ENCODE data around the gene APOH.

Gene APOH

DNA sequence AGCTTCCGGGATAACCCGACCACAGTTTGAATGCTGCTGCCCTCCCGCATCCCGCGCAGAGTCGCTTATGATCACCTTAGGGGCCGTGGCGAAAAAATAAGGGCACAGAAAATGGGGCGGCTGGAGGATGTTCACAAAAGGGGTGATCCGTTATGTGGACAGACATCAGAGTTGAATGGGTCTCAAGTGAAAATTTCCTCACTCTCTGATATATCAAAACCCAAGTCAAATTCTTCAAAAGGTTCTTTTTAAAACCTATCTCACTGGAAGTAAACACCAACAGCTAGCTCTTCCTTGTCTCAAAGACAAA, 36.9 kb downstream of the APOH start:
- Histone ChIP-seq H3K9ac (ENCODE audit: low read depth, low read length) (peak overlapping the region; percentile 37; the same call in 1 of the 2 replicates), H3K79me2 (ENCODE audit: insufficient read depth, low read length) (no peaks in the 10 kb centered on the region), H3K9me3 (ENCODE audit: insufficient read depth, low read length, severe bottlenecking) (no peaks in the 10 kb centered on the region), H3K36me3 (ENCODE audit: insufficient read depth, low read length) (no peaks in the 10 kb centered on the region; the same call in 1 of the 2 replicates), H3K27ac (ENCODE audit: low read length) (peak overlapping the region; percentile 62), H3K4me2 (ENCODE audit: insufficient read depth, low read length) (peak overlapping the region; percentile 98), H3K4me3 (ENCODE audit: low read depth in 1 of 2, low read length in 2 of 2) (peak overlapping the region in 1 of 2 experiments; percentile 91; a peak in 2 of 4 replicates), H3K27me3 (ENCODE audit: insufficient read depth, low read length, poor library complexity) (no peaks in the 10 kb centered on the region), H4K20me1 (ENCODE audit: insufficient read depth, low read length) (no peaks in the 10 kb centered on the region), H2AFZ (ENCODE audit: low read depth, low read length) (peak overlapping the region; percentile 29), H3K4me1 (ENCODE audit: insufficient read depth, low read length) (peaks cover 32% of the 10 kb centered on the region)
- TF ChIP-seq, protein P1, sequence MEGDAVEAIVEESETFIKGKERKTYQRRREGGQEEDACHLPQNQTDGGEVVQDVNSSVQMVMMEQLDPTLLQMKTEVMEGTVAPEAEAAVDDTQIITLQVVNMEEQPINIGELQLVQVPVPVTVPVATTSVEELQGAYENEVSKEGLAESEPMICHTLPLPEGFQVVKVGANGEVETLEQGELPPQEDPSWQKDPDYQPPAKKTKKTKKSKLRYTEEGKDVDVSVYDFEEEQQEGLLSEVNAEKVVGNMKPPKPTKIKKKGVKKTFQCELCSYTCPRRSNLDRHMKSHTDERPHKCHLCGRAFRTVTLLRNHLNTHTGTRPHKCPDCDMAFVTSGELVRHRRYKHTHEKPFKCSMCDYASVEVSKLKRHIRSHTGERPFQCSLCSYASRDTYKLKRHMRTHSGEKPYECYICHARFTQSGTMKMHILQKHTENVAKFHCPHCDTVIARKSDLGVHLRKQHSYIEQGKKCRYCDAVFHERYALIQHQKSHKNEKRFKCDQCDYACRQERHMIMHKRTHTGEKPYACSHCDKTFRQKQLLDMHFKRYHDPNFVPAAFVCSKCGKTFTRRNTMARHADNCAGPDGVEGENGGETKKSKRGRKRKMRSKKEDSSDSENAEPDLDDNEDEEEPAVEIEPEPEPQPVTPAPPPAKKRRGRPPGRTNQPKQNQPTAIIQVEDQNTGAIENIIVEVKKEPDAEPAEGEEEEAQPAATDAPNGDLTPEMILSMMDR (IDR thresholded peaks at IDR 0.05; ENCODE audit: borderline replicate concordance, extremely low read depth, low read length, poor library complexity, severe bottlenecking) = no peak
- TF ChIP-seq EZH2 (IDR thresholded peaks at IDR 0.05; ENCODE audit: borderline replicate concordance, low read depth, low read length, severe bottlenecking) = no peak
- no peak for DNase-seq
- ATAC-seq (ENCODE audit: insufficient read depth, low read depth) = no peak

DNA sequence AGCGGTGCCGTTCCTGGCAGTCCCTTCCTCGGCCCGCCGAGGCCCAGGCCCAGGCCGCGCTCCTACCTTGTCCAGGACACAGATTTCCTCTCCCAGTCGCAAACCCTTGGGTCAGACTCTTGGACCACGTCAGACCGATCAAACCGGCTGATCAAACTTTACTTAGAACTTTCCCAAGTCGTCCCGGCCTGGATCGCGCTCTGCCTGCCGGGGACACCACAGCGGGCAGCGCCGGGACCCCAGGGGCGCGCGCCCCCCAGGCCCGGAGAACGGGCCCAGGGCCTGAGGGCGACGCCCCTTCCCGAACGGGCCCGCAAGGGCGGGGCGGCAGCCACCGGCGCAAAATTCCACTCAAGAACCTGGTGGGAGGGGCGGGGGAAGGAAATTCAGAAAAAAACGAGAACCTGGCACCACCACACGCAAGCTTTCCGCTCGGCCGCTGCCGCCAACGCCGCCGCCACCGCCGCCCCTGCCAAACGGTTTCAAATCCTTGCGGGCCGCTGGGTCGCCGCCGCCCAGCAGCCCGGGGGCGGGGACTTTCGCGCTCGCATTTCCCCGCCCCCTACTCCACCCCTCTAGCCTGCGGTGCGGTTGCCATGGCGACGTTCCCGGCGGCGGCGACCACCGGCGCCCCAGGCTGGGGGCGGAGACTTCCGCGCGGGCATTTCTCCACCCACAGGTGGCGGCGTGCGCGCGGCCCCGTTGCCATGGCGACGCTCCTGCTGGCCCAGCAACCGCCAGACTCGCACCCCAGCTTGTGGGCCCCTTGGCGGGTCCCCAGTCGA, 37.4 kb downstream of the APOH start, which contains the start of gene CEP112:
CEP112 (minus strand) TSS at position 541 of the 785 bp plus-strand sequence.
- Histone ChIP-seq H3K27me3 (ENCODE audit: insufficient read depth, low read length, poor library complexity) (no peaks in the 10 kb centered on the region), H2AFZ (ENCODE audit: low read depth, low read length) (peak within 1 kb of the TSS; percentile 91), H3K79me2 (ENCODE audit: insufficient read depth, low read length) (no peaks in the 10 kb centered on the region), H3K4me3 (ENCODE audit: low read depth in 1 of 2, low read length in 2 of 2) (peak within 1 kb of the TSS; percentile 91 to 98), H3K9ac (ENCODE audit: low read depth, low read length) (peak within 1 kb of the TSS; percentile 80), H3K36me3 (ENCODE audit: insufficient read depth, low read length) (no peaks in the 10 kb centered on the region; the same call in 1 of the 2 replicates), H3K9me3 (ENCODE audit: insufficient read depth, low read length, severe bottlenecking) (no peaks in the 10 kb centered on the region), H3K4me1 (ENCODE audit: insufficient read depth, low read length) (peaks cover 32% of the 10 kb centered on the region), H3K27ac (ENCODE audit: low read length) (peak within 1 kb of the TSS; percentile 74), H3K4me2 (ENCODE audit: insufficient read depth, low read length) (peak within 1 kb of the TSS; percentile 98), H4K20me1 (ENCODE audit: insufficient read depth, low read length) (no peaks in the 10 kb centered on the region)
- ATAC-seq (ENCODE audit: insufficient read depth, low read depth) (peak; percentile 88), DNase-seq (peak; percentile 94)
- TF ChIP-seq EZH2 (IDR thresholded peaks at IDR 0.05; ENCODE audit: borderline replicate concordance, low read depth, low read length, severe bottlenecking) = no peak
- TF ChIP-seq, protein P1 (IDR thresholded peaks at IDR 0.05; ENCODE audit: borderline replicate concordance, extremely low read depth, low read length, poor library complexity, severe bottlenecking) = no peak

DNA sequence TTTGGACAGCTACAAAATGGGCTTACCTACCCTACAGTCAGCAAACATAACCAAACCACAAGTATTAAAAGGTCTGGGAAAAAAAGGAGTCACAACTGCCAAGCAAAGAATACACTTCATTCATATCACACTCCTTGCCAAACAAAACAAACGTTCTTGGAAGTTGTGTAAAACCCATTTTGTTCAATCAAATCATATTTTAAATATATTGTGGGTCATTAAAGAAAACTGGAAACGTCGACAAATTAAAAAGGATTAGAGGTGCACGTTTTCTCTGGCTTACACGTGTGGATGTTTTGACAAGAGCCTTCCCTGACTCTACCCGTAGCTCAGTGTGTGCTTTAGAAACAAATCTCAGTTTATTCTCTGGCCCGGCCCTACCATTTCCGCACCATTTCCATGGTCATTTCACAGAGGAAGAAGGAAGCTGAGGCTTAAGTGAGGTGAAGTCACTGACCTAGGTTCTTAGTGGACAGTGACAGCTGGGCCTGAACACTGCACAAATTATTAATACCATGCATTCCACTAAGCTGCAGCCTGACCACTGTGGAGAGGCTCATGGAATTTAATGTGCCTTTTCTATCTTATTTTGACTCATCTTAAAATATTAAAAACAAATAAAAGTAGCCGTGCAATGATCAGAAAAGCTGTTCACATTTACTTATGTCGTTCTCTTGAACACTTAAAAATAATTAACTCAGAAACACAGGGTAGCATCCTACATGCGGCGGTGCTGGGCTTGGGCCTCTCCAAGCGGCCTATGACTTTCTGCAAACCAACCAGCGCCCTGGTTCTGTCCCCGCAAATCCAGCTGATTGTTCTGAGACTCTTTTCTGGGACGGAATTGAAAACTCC, 38.2 kb downstream of the APOH start:
- no peak for DNase-seq
- H3K27me3 ChIP-seq (ENCODE audit: insufficient read depth, low read length, poor library complexity) = no peaks in the 10 kb centered on the region
- H3K27ac ChIP-seq (ENCODE audit: low read length) = peak overlapping the region; percentile 74

More for the DNA sequence above, 38.2 kb downstream of the APOH start:
- 0 out of 3 replicates have a peak, but pooled peaks have one; percentile 7 for ATAC-seq (ENCODE audit: insufficient read depth, low read depth)
- peak overlapping the region; percentile 91 to 98 for H3K4me3 ChIP-seq (ENCODE audit: low read depth in 1 of 2, low read length in 2 of 2)
- TF ChIP-seq, protein P1 (IDR thresholded peaks at IDR 0.05; ENCODE audit: borderline replicate concordance, extremely low read depth, low read length, poor library complexity, severe bottlenecking) = no peak
- TF ChIP-seq EZH2 (IDR thresholded peaks at IDR 0.05; ENCODE audit: borderline replicate concordance, low read depth, low read length, severe bottlenecking) = no peak
- H3K79me2 ChIP-seq (ENCODE audit: insufficient read depth, low read length) = no peaks in the 10 kb centered on the region
- peaks cover 32% of the 10 kb centered on the region for H3K4me1 ChIP-seq (ENCODE audit: insufficient read depth, low read length)
- no peaks in the 10 kb centered on the region for H4K20me1 ChIP-seq (ENCODE audit: insufficient read depth, low read length)
- H3K4me2 ChIP-seq (ENCODE audit: insufficient read depth, low read length) = peak overlapping the region; percentile 98
- no peaks in the 10 kb centered on the region; the same call in 1 of the 2 replicates for H3K36me3 ChIP-seq (ENCODE audit: insufficient read depth, low read length)
- peak overlapping the region; percentile 91 for H2AFZ ChIP-seq (ENCODE audit: low read depth, low read length)
- peak overlapping the region; percentile 80 for H3K9ac ChIP-seq (ENCODE audit: low read depth, low read length)
- H3K9me3 ChIP-seq (ENCODE audit: insufficient read depth, low read length, severe bottlenecking) = no peaks in the 10 kb centered on the region

Measured in DND-41 (cell line).